H1 (cell line): ENCODE measurements around the gene ABCG5. TPM values are rescaled to one million over a fixed set of nuclear protein-coding genes. Genes with fewer than 3 reads are reported as not detected.

Experiments
- ATF3 ChIP-seq: IDR thresholded peaks from 2 replicates; pipeline ENCODE4 v1.6.1; 2011; ENCODE audit warnings: low read depth, mild to moderate bottlenecking, low read length; ENCODE audit not compliant: insufficient read depth
- CHD2 ChIP-seq: IDR thresholded peaks from 2 replicates; pipeline ENCODE4 v1.6.1; 2012; ENCODE audit warnings: low read length, improper control_type of control experiment
- EGR1 ChIP-seq: IDR thresholded peaks from 2 replicates; pipeline ENCODE4 v1.6.1; 2011; ENCODE audit warnings: low read depth, low read length, borderline replicate concordance
- KDM1A ChIP-seq: fragments of 200-600, 300-600 bp; sonication (generic); IDR thresholded peaks from 2 replicates; pipeline ENCODE4 v1.7.1; 2016; ENCODE audit warnings: mild to moderate bottlenecking, low read length, borderline replicate concordance
- polyA plus RNA-seq, 7 experiments: library from polyadenylated mRNA; depleted of rRNA in 3 of 7; stranded (reverse) in 5 of 7; unstranded in 2 of 7; fragments of >200 nt in 5 of 7; fragments of 200-250 nt in 2 of 7; gene quantifications; 1 replicate in 5 of 7; 2 replicates in 1 of 7; 4 replicates in 1 of 7; pipeline versions ENCODE4 v1.2.1 to v1.2.3, GENCODE V29; 2011 to 2013; ENCODE audit warnings: missing spikeins in 2 of 7, mixed read lengths in 2 of 7
- total RNA-seq: library from RNA; stranded (reverse); fragmentation: NEBNext Ultra II Directional; extraction: Animal tissue kit (Norgen Biotek cat#: 25700); gene quantifications from 2 replicates; pipeline ENCODE4 v1.2.1, GENCODE V29; 2021
- TF ChIP-seq, protein P1 (sequence below): fragments of 300-600 bp; sonication (generic); IDR thresholded peaks from 2 replicates; pipeline ENCODE4 v1.7.1; 2012; ENCODE audit warnings: low read length, moderate library complexity, mild to moderate bottlenecking, inconsistent platforms; ENCODE audit not compliant: insufficient replicate concordance

The ABCG5 gene
- total and polyA plus RNA-seq, 2 of the 8 experiments (the other 6 are each of a cell fraction or from before 2014, with no cell fraction given): not detected

DNA sequence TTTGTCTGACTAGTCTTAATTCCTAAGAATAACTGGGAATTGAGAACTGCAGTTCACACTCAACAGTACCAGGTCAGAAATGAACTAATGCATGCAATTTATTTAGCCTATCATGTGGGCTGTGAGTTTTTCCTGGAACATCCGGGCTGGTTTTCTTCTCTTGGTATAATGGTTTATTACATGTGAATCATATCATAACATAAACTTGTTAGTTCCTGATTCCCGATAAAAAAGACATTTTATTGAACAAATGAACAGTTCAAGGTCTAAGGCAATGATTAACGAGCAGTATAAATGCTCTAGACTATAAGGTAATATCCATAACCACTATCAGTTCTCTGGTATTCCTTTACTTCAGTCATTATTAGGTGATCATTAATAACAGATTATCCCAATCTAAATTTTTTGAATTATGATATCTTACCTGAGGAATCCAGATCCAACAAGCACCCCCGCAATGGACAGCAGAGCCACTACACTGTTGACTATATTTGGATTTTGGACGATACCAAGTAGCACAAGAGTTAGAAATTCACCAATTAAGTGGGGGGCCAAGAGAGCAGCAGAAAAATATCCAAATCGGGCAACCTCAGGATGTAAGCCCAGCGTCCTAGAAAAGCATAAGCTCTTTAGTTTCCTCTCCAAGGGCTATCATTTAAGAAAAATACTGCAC lies 19.0 kb downstream of the ABCG5 start (continued):
- TF ChIP-seq, protein P1, sequence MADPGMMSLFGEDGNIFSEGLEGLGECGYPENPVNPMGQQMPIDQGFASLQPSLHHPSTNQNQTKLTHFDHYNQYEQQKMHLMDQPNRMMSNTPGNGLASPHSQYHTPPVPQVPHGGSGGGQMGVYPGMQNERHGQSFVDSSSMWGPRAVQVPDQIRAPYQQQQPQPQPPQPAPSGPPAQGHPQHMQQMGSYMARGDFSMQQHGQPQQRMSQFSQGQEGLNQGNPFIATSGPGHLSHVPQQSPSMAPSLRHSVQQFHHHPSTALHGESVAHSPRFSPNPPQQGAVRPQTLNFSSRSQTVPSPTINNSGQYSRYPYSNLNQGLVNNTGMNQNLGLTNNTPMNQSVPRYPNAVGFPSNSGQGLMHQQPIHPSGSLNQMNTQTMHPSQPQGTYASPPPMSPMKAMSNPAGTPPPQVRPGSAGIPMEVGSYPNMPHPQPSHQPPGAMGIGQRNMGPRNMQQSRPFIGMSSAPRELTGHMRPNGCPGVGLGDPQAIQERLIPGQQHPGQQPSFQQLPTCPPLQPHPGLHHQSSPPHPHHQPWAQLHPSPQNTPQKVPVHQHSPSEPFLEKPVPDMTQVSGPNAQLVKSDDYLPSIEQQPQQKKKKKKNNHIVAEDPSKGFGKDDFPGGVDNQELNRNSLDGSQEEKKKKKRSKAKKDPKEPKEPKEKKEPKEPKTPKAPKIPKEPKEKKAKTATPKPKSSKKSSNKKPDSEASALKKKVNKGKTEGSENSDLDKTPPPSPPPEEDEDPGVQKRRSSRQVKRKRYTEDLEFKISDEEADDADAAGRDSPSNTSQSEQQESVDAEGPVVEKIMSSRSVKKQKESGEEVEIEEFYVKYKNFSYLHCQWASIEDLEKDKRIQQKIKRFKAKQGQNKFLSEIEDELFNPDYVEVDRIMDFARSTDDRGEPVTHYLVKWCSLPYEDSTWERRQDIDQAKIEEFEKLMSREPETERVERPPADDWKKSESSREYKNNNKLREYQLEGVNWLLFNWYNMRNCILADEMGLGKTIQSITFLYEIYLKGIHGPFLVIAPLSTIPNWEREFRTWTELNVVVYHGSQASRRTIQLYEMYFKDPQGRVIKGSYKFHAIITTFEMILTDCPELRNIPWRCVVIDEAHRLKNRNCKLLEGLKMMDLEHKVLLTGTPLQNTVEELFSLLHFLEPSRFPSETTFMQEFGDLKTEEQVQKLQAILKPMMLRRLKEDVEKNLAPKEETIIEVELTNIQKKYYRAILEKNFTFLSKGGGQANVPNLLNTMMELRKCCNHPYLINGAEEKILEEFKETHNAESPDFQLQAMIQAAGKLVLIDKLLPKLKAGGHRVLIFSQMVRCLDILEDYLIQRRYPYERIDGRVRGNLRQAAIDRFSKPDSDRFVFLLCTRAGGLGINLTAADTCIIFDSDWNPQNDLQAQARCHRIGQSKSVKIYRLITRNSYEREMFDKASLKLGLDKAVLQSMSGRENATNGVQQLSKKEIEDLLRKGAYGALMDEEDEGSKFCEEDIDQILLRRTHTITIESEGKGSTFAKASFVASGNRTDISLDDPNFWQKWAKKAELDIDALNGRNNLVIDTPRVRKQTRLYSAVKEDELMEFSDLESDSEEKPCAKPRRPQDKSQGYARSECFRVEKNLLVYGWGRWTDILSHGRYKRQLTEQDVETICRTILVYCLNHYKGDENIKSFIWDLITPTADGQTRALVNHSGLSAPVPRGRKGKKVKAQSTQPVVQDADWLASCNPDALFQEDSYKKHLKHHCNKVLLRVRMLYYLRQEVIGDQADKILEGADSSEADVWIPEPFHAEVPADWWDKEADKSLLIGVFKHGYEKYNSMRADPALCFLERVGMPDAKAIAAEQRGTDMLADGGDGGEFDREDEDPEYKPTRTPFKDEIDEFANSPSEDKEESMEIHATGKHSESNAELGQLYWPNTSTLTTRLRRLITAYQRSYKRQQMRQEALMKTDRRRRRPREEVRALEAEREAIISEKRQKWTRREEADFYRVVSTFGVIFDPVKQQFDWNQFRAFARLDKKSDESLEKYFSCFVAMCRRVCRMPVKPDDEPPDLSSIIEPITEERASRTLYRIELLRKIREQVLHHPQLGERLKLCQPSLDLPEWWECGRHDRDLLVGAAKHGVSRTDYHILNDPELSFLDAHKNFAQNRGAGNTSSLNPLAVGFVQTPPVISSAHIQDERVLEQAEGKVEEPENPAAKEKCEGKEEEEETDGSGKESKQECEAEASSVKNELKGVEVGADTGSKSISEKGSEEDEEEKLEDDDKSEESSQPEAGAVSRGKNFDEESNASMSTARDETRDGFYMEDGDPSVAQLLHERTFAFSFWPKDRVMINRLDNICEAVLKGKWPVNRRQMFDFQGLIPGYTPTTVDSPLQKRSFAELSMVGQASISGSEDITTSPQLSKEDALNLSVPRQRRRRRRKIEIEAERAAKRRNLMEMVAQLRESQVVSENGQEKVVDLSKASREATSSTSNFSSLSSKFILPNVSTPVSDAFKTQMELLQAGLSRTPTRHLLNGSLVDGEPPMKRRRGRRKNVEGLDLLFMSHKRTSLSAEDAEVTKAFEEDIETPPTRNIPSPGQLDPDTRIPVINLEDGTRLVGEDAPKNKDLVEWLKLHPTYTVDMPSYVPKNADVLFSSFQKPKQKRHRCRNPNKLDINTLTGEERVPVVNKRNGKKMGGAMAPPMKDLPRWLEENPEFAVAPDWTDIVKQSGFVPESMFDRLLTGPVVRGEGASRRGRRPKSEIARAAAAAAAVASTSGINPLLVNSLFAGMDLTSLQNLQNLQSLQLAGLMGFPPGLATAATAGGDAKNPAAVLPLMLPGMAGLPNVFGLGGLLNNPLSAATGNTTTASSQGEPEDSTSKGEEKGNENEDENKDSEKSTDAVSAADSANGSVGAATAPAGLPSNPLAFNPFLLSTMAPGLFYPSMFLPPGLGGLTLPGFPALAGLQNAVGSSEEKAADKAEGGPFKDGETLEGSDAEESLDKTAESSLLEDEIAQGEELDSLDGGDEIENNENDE: no peak
- TF ChIP-seq EGR1 (no peak), CHD2 (no peak), KDM1A (no peak), ATF3 (no peak)
